Kidney epithelial cell (primary cell): ENCODE results near the gene BABAM1. TPM values are rescaled to one million over a fixed set of nuclear protein-coding genes. Genes with fewer than 3 reads are reported as not detected.

Experiments
- DNase-seq: peaks from one replicate; pipeline ENCODE4 v3.0.0-alpha.2; 2010; ENCODE audit warnings: low read depth
- H3K27me3 ChIP-seq: 2 replicates; pipeline ENCODE4 v1.6.0; 2011; ENCODE audit warnings: low read length; ENCODE audit not compliant: control insufficient read depth, insufficient read depth
- H3K36me3 ChIP-seq: 2 replicates; pipeline ENCODE4 v1.5.1; 2011; ENCODE audit warnings: low read length; ENCODE audit not compliant: control insufficient read depth, insufficient read depth
- H3K4me3 ChIP-seq: 2 replicates; pipeline ENCODE4 v1.5.1; 2011; ENCODE audit warnings: low read depth, mild to moderate bottlenecking, control low read depth, low read length
- CTCF ChIP-seq: IDR thresholded peaks from 2 replicates; pipeline ENCODE4 v1.5.1; 2011; ENCODE audit warnings: mild to moderate bottlenecking, moderate library complexity, low read length, control low read depth, inconsistent platforms; ENCODE audit not compliant: insufficient read depth, poor library complexity, severe bottlenecking
- total RNA-seq: library from RNA; depleted of rRNA; stranded (reverse); fragments of >200 nt; gene quantifications from 2 replicates; pipeline ENCODE4 v1.2.3, GENCODE V29; 2015

The BABAM1 gene
- total RNA-seq, 1 donor from 2014 or later = 101 TPM

GRCh38 chr19:17324357-17325114 is 57.3 kb downstream of the BABAM1 start:
- no peak for DNase-seq
- Histone ChIP-seq H3K27me3 (peaks cover 6% of the 10 kb centered on the region), H3K36me3 (peaks cover 4% of the 10 kb centered on the region), H3K4me3 (no peak overlapping the region)
- no peak for TF ChIP-seq CTCF

DNA sequence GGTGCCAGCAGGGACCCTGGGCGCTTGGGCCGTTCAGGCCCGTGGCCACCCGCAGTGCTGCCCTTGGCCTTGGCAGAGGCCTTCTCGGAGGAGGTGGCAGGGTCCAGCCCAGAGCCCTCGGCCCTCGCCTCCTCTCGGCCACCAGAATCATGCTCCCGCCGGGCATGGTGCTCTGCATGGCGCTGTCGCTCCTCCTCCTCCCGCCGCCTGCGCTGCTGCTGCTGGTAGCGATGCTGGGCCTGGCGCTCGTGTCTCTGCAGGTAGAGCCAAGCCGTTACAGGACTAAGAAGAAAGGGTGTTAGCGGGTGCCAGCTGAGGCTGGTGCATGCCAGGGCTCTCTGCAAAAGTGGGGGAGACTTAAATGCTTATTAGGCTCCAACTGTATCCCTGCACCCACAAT is 57.9 kb downstream of the BABAM1 start:
- H3K36me3 ChIP-seq = peaks cover 5% of the 10 kb centered on the region
- DNase-seq = no peak
- peaks cover 10% of the 10 kb centered on the region for H3K27me3 ChIP-seq
- TF ChIP-seq CTCF = no peak
- H3K4me3 ChIP-seq = no peak overlapping the region

DNA sequence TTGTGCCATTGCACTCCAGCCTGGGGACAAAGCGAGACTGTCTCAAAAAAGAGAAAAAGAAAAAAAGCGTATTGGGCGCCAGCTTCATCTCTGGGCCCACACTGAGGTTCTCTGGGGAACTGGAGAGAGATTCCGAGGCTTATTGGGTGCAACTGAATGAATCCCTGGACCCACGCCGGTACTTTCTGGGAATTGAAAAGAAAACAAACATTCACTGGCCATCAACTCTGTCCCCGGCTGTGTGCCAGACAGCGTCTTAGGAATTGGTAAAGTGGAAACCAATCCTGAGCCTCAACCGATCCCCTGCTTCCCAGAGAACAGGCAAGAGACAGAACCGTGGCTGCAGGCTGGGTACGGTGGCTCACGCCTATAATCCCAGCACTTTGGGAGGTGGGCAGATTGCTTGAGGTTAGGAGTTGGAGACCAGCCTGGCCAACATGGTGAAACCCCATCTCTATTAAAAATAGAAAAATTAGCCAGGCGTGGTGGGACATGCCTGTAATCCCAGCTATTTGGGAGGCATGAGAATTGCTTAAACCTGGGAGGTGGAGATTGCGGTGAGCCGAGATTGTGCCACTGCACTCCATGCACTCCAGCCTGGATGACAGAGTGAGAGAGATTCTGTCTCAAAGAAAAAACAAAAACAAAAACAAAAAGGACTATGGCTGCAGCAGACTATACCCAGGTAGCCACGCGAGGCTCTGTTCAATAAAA is 58.8 kb downstream of the BABAM1 start:
- peaks cover 11% of the 10 kb centered on the region for H3K27me3 ChIP-seq
- H3K4me3 ChIP-seq = no peak overlapping the region
- no peak for TF ChIP-seq CTCF
- DNase-seq = no peak
- H3K36me3 ChIP-seq = peaks cover 3% of the 10 kb centered on the region

DNA sequence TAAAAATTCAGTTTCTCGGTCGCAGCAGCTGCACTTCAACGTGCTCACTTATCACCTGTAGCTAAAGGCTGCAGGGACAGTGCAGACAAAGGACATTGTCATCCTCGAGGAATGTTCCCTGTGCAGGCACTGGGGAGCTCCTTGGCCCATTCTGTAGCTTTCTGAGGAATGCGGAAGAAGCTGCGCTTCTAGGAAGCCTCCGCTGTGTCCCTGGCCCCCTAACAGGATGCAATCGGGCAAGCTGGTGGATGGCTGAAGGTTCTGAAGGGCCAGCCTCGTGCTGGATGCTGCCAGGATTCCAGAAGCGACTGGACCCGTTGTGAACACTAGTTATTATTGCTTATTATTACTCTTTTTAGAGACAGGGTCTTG is 59.3 kb downstream of the BABAM1 start:
- no peak for TF ChIP-seq CTCF
- H3K36me3 ChIP-seq = peaks cover 3% of the 10 kb centered on the region
- H3K4me3 ChIP-seq = no peak overlapping the region
- H3K27me3 ChIP-seq = peaks cover 11% of the 10 kb centered on the region
- no peak for DNase-seq

DNA sequence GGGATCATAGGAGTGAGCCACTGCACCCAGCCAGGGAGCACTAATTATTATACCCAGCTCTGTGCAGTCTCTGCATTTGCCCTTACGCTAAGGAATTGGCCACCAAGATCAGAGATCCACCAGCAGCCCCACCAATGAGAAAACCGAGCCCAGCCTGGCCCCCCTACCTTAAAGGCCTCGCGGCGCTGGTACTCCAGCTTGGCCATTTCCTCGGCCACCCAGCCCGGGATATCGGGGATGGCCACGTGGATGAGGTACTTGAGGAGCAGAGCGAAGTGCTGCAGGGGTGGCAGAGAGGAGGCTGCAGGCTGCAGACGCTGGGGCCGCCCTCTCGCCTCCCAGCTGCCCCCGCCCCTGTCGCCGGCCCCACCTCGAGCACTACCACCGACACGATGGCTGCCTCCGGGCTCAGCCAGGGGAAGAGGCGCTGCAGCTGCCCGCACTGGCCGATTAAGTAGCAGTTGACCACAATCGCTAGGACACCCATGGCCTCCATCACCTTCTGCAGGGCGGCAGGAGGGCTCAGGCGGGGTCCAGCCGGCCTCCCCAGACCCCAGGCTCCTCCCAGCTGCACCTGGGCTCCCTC is 59.9 kb downstream of the BABAM1 start:
- no peak for TF ChIP-seq CTCF
- no peak overlapping the region for H3K4me3 ChIP-seq
- no peak for DNase-seq
- H3K27me3 ChIP-seq = peaks cover 11% of the 10 kb centered on the region
- peaks cover 1% of the 10 kb centered on the region for H3K36me3 ChIP-seq
